Thyroid gland (tissue), 4 donors: Measurements from ENCODE around the gene ICAM5. TPM values are rescaled to one million over a fixed set of nuclear protein-coding genes. Genes with fewer than 3 reads are reported as not detected.

ENCODE experiments used
- DNase-seq, 2 donors: peaks; one replicate each; pipeline ENCODE4 v3.0.0-alpha.2; 2019
- H3K27ac ChIP-seq, 3 donors: fragments of 200-600 bp; sonication (generic); 1 replicate in 2 of 3; 2 replicates in 1 of 3; pipeline ENCODE4 v1.5.1; 2016 to 2019; ENCODE audit warnings: mild to moderate bottlenecking in 1 of 3, moderate library complexity in 1 of 3
- H3K27me3 ChIP-seq: fragments of 200-600 bp; sonication (generic); one replicate; pipeline ENCODE4 v1.5.1; 2019
- H3K36me3 ChIP-seq, 2 donors: fragments of 200-600 bp; sonication (generic); one replicate each; pipeline ENCODE4 v1.5.1; 2016 to 2019
- H3K4me1 ChIP-seq, 2 donors: fragments of 200-600 bp; sonication (generic); one replicate each; pipeline ENCODE4 v1.5.1; 2017 to 2019
- H3K4me3 ChIP-seq, 3 donors: fragments of 200-600 bp; sonication (generic); replicated peaks in 1 of 3; 1 replicate in 2 of 3; 2 replicates in 1 of 3; pipeline ENCODE4 v1.5.1; 2016; ENCODE audit warnings: mild to moderate bottlenecking in 1 of 3
- H3K9me3 ChIP-seq: fragments of 200-600 bp; sonication (generic); one replicate; pipeline ENCODE4 v1.5.1; 2017
- CTCF ChIP-seq, 6 experiments: fragments of 200-600 bp in 3 of 6; fragments of 450-650 bp in 3 of 6; sonication (generic) in 3 of 6; IDR thresholded peaks; one replicate each; pipeline ENCODE4 v1.5.1; 2016 to 2019; ENCODE audit warnings: antibody characterized with exemption in 6 of 6, mild to moderate bottlenecking in 2 of 6, inconsistent platforms in 1 of 6, moderate library complexity in 1 of 6
- POLR2A ChIP-seq, 2 donors: fragments of 450-650 bp; IDR thresholded peaks; one replicate each; pipeline ENCODE4 v1.6.1; 2017; ENCODE audit warnings: antibody characterized with exemption in 2 of 2, mild to moderate bottlenecking in 2 of 2, moderate library complexity in 1 of 2
- WGBS, 2 donors: methylation state at CpG; one replicate each; pipeline ENCODE4 v1.1.5; 2017; 5-methylcytosine and 5-hydroxymethylcytosine counted together
- intact Hi-C: fragments of 100-400 bp; cut with DNase I; formaldehyde crosslinking; loops from one replicate; pipeline ENCODE4 v1.15.1; 2023
- total RNA-seq, 4 donors: library from RNA; depleted of rRNA; stranded (reverse); fragments of >200 nt; gene quantifications; one replicate each; pipeline ENCODE4 v1.2.3, GENCODE V29; 2016

The ICAM5 gene
- total RNA-seq, 4 donors from 2014 or later = 1.0 to 1.6 TPM; not detected in 2

- Histone ChIP-seq H3K27ac (peak overlapping the region; percentile 65 to 88 (median 79)), H3K27me3 (no peaks in the 10 kb centered on the region), H3K4me1 (peaks cover 14 to 31% of the 10 kb centered on the region in 2 donors), H3K36me3 (no peaks in the 10 kb centered on the region), H3K9me3 (no peaks in the 10 kb centered on the region), H3K4me3 (peak overlapping the region in 1 of 3 donors; percentile 32)
- WGBS, 2 donors = 7 to 11% methylated on average over 13 to 21 of the region's 37 CpGs
- peak; percentile 43 to 51 for DNase-seq
- intact Hi-C loops = no loop called here
- peak in 1 of 2 donors; percentile 1 for TF ChIP-seq POLR2A (IDR thresholded peaks at IDR 0.05)
- no peak for TF ChIP-seq CTCF (IDR thresholded peaks at IDR 0.05)
These were observed 19.6 kb upstream of the ICAM5 start for GRCh38 chr19:10270180-10270615.

DNA sequence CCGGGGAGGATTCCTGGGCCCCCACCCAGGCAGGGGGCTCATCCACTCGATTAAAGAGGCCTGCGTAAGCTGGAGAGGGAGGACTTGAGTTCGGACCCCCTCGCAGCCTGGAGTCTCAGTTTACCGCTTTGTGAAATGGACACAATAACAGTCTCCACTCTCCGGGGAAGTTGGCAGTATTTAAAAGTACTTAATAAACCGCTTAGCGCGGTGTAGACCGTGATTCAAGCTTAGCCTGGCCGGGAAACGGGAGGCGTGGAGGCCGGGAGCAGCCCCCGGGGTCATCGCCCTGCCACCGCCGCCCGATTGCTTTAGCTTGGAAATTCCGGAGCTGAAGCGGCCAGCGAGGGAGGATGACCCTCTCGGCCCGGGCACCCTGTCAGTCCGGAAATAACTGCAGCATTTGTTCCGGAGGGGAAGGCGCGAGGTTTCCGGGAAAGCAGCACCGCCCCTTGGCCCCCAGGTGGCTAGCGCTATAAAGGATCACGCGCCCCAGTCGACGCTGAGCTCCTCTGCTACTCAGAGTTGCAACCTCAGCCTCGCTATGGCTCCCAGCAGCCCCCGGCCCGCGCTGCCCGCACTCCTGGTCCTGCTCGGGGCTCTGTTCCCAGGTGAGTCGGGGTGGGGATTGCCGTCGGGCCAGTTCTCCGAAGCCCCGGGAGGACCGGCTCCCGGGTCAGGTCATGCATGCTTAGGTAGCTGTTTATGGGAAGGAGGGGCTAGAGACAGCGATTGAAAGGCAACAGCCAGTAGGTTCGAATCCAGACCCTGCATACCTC, 18.9 kb upstream of the ICAM5 start, which contains the start of gene ICAM1:
Gene ICAM1 (plus strand): TSS at position 505 of the 779 bp plus-strand sequence. CDS start 40 bp downstream, at position 545.
- Histone ChIP-seq H3K4me3 (peak within 1 kb of the TSS in 2 of 3 donors; percentile 9 to 32), H3K36me3 (no peaks in the 10 kb centered on the region), H3K9me3 (no peaks in the 10 kb centered on the region), H3K27ac (peak within 1 kb of the TSS; percentile 65 to 88 (median 79)), H3K4me1 (peaks cover 14 to 32% of the 10 kb centered on the region in 2 donors), H3K27me3 (no peaks in the 10 kb centered on the region)
- DNase-seq = peak; percentile 65 to 70
- intact Hi-C loops = no loop called here
- 4 to 5% methylated on average over 33 to 38 of the region's 51 CpGs for WGBS, 2 donors
- TF ChIP-seq CTCF (IDR thresholded peaks at IDR 0.05) (peak in 1 of 6 experiments; percentile 1), POLR2A (IDR thresholded peaks at IDR 0.05) (peak; percentile 46 to 50)

- Histone ChIP-seq H3K4me3 (peak overlapping the region in 1 of 3 donors; percentile 32), H3K27me3 (no peaks in the 10 kb centered on the region), H3K27ac (peak overlapping the region; percentile 3 to 88 (median 79)), H3K36me3 (no peaks in the 10 kb centered on the region), H3K4me1 (peaks cover 14 to 32% of the 10 kb centered on the region in 2 donors), H3K9me3 (no peaks in the 10 kb centered on the region)
- WGBS, 2 donors = 34 to 52% methylated on average over 10 to 12 of the region's 12 CpGs
- intact Hi-C loops = no loop called here
- no peak for TF ChIP-seq CTCF (IDR thresholded peaks at IDR 0.05)
- no peak for TF ChIP-seq POLR2A (IDR thresholded peaks at IDR 0.05)
- no peak for DNase-seq
These were observed 18.1 kb upstream of the ICAM5 start for GRCh38 chr19:10271543-10272086.

- intact Hi-C loops = no loop called here
These were observed 15.2 kb upstream of the ICAM5 start for GRCh38 chr19:10274589-10274988.

More at GRCh38 chr19:10274589-10274988, 15.2 kb upstream of the ICAM5 start:
- H3K9me3 ChIP-seq = no peaks in the 10 kb centered on the region
- peak overlapping the region in 2 of 3 donors; percentile 46 to 53 for H3K27ac ChIP-seq
- no peak for DNase-seq
- peaks cover 13 to 31% of the 10 kb centered on the region in 2 donors for H3K4me1 ChIP-seq
- TF ChIP-seq CTCF (IDR thresholded peaks at IDR 0.05) (no peak), POLR2A (IDR thresholded peaks at IDR 0.05) (no peak)
- WGBS, 2 donors = 90 to 96% methylated on average over 10 of the region's 10 CpGs
- H3K4me3 ChIP-seq = no peak overlapping the region
- no peaks in the 10 kb centered on the region for H3K27me3 ChIP-seq
- no peaks in the 10 kb centered on the region for H3K36me3 ChIP-seq
